ENCODE measurements around the gene NCAPD2.

Gene NCAPD2

DNA sequence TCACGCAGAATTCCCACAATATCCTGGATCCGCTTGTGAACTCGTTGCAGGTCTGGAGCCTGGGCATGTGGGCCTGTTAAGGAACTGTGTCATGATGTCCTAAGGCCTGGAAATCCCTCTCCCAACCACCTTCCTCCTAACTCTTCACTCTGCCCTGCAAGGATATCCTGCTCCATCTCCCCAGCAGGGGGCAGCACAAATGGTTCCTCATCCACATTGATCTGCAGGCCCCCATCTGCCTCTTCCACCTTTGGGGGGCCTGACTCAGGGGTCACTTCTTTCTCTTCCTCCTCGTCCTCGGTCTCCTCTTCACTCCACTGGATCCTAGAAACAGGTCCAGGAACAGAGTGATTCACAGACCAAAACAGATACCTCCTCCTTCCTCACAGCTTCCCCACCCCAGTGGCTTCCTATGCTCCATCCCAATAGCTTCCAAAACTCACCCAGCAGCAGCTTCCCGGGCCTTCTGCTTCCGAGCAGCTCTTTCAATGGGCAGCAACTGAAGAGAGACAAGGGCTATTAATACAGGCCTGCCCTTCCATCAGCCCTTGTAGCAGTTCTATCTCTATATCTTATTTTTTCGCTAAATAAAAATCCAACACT is 69.6 kb downstream of the NCAPD2 start:
- H3K79me2 ChIP-seq (ENCODE audit: insufficient read depth, low read length): peaks cover 39% of the 10 kb centered on the region
- H3K27ac ChIP-seq (ENCODE audit: low read depth, low read length): no peak overlapping the region
- H3K4me3 ChIP-seq (ENCODE audit: insufficient read depth, low read length, poor library complexity, severe bottlenecking): no peak overlapping the region
- peaks cover 3% of the 10 kb centered on the region; the same call in 1 of the 2 replicates for H3F3A ChIP-seq (ENCODE audit: insufficient read depth)
- no peak overlapping the region for H3K4me2 ChIP-seq (ENCODE audit: low read depth, low read length, poor library complexity, severe bottlenecking)
- peaks cover 39% of the 10 kb centered on the region for H3K36me3 ChIP-seq (ENCODE audit: low read length)
- H3K9ac ChIP-seq (ENCODE audit: low read length): no peak overlapping the region
- H3K27me3 ChIP-seq (ENCODE audit: low read length): no peaks in the 10 kb centered on the region
- no peaks in the 10 kb centered on the region for H4K20me1 ChIP-seq (ENCODE audit: low read depth, low read length)
- H2AFZ ChIP-seq (ENCODE audit: low read depth, low read length, severe bottlenecking): no peak overlapping the region
- TF ChIP-seq EZH2phosphoT487 (conservative IDR thresholded peaks at IDR 0.05; ENCODE audit: low read length): no peak
- peak; percentile 78 for TF ChIP-seq CTCF (IDR thresholded peaks at IDR 0.05; ENCODE audit: insufficient read depth, low read length, poor library complexity, severe bottlenecking)
- H3K9me3 ChIP-seq (ENCODE audit: insufficient read depth, low read length): no peaks in the 10 kb centered on the region
- no peaks in the 10 kb centered on the region for H3K9me2 ChIP-seq (replicated peaks; ENCODE audit: insufficient read depth, low read length)

- peak overlapping the region; percentile 57 for H3K27ac ChIP-seq (ENCODE audit: low read depth, low read length)
- no peaks in the 10 kb centered on the region for H3K9me3 ChIP-seq (ENCODE audit: insufficient read depth, low read length)
- H4K20me1 ChIP-seq (ENCODE audit: low read depth, low read length): no peaks in the 10 kb centered on the region
- TF ChIP-seq CTCF (IDR thresholded peaks at IDR 0.05; ENCODE audit: insufficient read depth, low read length, poor library complexity, severe bottlenecking) (no peak), EZH2phosphoT487 (conservative IDR thresholded peaks at IDR 0.05; ENCODE audit: low read length) (no peak)
- H3K9ac ChIP-seq (ENCODE audit: low read length): peak overlapping the region; percentile 84
- H3K4me2 ChIP-seq (ENCODE audit: low read depth, low read length, poor library complexity, severe bottlenecking): peak overlapping the region; percentile 82
- no peaks in the 10 kb centered on the region for H3K9me2 ChIP-seq (replicated peaks; ENCODE audit: insufficient read depth, low read length)
- no peaks in the 10 kb centered on the region for H3K27me3 ChIP-seq (ENCODE audit: low read length)
- H3K36me3 ChIP-seq (ENCODE audit: low read length): peaks cover 31% of the 10 kb centered on the region
- peaks cover 39% of the 10 kb centered on the region for H3K79me2 ChIP-seq (ENCODE audit: insufficient read depth, low read length)
- H3F3A ChIP-seq (ENCODE audit: insufficient read depth): peaks cover 16% of the 10 kb centered on the region
- H3K4me3 ChIP-seq (ENCODE audit: insufficient read depth, low read length, poor library complexity, severe bottlenecking): peak overlapping the region; percentile 85
- H2AFZ ChIP-seq (ENCODE audit: low read depth, low read length, severe bottlenecking): peak overlapping the region; percentile 45
Measured at GRCh38 chr12:6567112-6567670, 73.3 kb downstream of the NCAPD2 start.

- H2AFZ ChIP-seq (ENCODE audit: low read depth, low read length, severe bottlenecking): no peak overlapping the region
- H3K27me3 ChIP-seq (ENCODE audit: low read length): no peaks in the 10 kb centered on the region
- H3K4me3 ChIP-seq (ENCODE audit: insufficient read depth, low read length, poor library complexity, severe bottlenecking): no peak overlapping the region
- H3K9me2 ChIP-seq (replicated peaks; ENCODE audit: insufficient read depth, low read length): no peaks in the 10 kb centered on the region
- TF ChIP-seq EZH2phosphoT487 (conservative IDR thresholded peaks at IDR 0.05; ENCODE audit: low read length): no peak
- no peak for TF ChIP-seq CTCF (IDR thresholded peaks at IDR 0.05; ENCODE audit: insufficient read depth, low read length, poor library complexity, severe bottlenecking)
- peaks cover 28% of the 10 kb centered on the region for H3K79me2 ChIP-seq (ENCODE audit: insufficient read depth, low read length)
- H3K9me3 ChIP-seq (ENCODE audit: insufficient read depth, low read length): no peaks in the 10 kb centered on the region
- H3K36me3 ChIP-seq (ENCODE audit: low read length): peaks cover 28% of the 10 kb centered on the region
- H3K27ac ChIP-seq (ENCODE audit: low read depth, low read length): no peak overlapping the region
- H3K9ac ChIP-seq (ENCODE audit: low read length): no peak overlapping the region
- no peaks in the 10 kb centered on the region for H4K20me1 ChIP-seq (ENCODE audit: low read depth, low read length)
- peaks cover 24% of the 10 kb centered on the region for H3F3A ChIP-seq (ENCODE audit: insufficient read depth)
- H3K4me2 ChIP-seq (ENCODE audit: low read depth, low read length, poor library complexity, severe bottlenecking): peak overlapping the region; percentile 82
Measured at GRCh38 chr12:6569312-6569711, 75.4 kb downstream of the NCAPD2 start.
